ENCODE measurements around the gene ADAM8. TPM values are rescaled to one million over a fixed set of nuclear protein-coding genes. Genes with fewer than 3 reads are reported as not detected.
"Not testable (repeated sequence)": the region's sequence is repeated elsewhere in the genome, so short reads cannot be mapped to it uniquely, and the experiment has no call there.

Gene ADAM8
- total RNA-seq: 0.22 and 0.40 TPM in 2 replicates

GRCh38 chr10:133276435-133277201, at the start of gene ADAM8:
ADAM8 (minus strand) TSS chr10:133276868; CDS start chr10:133276817, 51 bp downstream.
- DNase-seq (ENCODE audit: low read depth in 2 of 2): peak in 1 of 2 donors; percentile 22

- DNase-seq (ENCODE audit: low read depth in 2 of 2): no peak
Measured at GRCh38 chr10:133326223-133326551, 49.5 kb upstream of the ADAM8 start.

DNA sequence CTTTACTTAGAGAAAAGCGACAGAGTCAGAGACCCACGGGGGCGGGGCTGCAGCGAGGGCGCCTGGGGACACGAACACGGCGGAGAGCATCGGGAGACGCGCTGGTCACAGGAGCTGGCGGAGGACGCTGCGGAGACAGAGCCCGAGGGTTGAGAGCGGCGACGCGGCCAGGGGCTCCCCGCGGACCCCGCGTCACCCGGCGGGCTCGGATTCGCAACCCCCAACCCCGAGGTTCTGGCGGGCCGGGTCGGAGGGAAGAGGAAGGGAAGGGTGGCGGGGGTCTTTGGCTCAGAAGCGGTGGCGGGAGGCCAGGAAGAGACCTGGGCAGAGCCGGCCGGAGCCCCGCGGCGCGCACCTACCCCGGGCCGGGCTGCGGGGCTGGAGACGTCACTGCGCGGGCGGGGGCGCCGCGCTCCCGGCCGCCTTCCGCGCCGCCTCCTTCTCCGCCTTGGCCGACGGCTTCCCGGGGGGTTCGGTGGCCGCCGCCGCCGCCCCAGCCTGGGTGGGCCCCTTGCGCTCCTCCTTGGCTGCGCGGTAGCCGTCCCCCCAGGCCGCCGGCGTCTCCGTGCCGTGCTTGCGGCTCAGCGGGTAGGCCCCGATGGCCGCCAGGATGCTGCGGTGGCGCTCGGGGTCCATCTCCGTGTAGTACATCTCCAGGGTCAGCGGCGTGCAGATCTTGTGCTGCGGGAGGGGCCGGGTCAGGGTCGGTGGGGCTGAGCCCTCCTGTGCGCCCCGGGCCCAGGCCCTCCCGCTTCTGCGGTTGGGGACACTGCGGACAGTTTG, 49.0 kb upstream of the ADAM8 start:
- no peak for DNase-seq (ENCODE audit: low read depth in 2 of 2)

GRCh38 chr10:133324857-133325260, 48.2 kb upstream of the ADAM8 start:
- no peak for DNase-seq (ENCODE audit: low read depth in 2 of 2)

GRCh38 chr10:133324198-133324792, 47.6 kb upstream of the ADAM8 start:
- DNase-seq (ENCODE audit: low read depth in 2 of 2): peak; percentile 27 to 66

DNA sequence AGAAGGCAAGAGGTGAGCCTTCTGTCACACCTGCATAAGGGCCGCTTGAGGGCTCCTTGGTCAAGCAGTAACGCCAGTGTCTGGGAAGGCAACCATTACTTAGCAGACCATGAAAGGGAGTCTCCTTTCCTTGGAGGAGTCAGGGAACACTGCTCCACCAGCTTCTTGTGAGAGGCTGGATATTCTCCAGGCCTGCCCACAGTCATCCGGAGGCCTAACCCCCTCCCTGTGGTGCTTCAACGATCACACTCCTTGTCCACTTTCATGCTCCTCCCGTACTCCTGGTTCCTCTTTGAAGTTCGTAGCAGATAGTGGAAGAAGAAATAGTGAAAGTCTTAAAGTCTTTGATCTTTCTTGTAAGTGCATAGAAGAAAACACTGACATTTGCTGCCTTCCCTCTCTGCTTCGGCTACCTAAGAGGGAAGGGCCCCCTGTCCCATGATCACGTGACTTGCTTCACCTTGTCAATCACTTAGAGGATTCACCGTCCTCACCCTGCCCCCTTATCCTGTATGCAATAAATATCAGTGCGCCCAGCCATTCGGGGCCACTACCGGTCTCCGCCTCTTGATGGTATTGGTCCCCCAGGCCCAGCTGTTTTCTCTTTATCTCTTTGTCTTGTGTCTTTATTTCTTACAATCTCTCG, 45.5 kb upstream of the ADAM8 start:
- not testable (repeated sequence) for DNase-seq (ENCODE audit: low read depth in 2 of 2)

GRCh38 chr10:133320852-133321422, 44.3 kb upstream of the ADAM8 start:
- not testable (repeated sequence) for DNase-seq (ENCODE audit: low read depth in 2 of 2)

DNA sequence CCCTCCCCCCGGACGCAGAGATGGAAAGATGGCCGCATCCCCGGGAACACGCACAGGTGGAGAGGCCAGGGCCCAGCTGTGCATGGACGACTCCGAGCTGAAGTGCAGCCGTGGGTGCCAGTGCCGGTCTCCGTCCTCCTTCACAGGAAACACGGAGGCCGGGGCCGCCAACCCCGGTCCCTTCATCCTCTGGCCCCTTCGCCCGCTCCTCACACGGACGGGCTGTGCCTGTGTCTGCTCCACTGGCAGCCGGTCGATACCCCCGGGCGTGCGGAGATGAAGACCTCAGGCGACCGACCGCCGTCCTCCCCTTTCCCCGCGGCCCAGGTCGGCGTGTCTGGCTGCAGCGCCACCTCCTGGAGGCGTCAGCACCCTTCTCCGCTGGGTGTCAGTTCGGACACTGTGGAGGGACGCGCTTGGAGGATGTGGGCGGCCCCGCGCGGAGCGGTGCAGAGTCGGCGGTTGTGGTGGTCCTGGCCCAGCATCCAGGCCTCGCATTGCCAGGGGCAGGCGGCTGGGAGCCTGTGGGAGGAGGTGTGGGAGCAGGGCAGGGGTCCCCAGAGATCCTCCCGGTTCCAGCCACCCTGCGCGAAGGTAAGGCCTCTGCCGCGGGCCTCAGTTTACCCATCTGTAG, 41.9 kb upstream of the ADAM8 start:
- DNase-seq (ENCODE audit: low read depth in 2 of 2): peak; percentile 59 to 64

GRCh38 chr10:133316732-133317131, 40.1 kb upstream of the ADAM8 start:
- DNase-seq (ENCODE audit: low read depth in 2 of 2): no peak

DNA sequence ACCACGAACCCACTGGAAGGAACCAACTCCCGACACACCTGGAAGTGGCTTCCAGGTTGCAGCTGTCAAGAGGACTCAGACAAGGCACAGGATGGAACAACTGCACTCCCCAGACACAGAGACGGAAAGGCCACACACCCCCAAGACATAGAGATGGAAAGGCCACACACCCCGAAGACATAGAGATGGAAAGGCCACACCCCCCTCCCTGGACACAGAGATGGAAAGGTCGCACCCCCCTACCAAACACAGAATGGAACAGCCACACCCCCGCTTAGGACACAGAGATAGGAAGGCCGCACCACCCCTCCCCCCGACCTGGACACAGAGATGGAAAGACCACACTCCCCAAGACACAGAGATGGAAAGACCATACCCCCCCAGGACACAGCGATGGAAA, 39.6 kb upstream of the ADAM8 start:
- no peak for DNase-seq (ENCODE audit: low read depth in 2 of 2)

GRCh38 chr10:133315847-133316246, 39.2 kb upstream of the ADAM8 start:
- DNase-seq (ENCODE audit: low read depth in 2 of 2): no peak

- DNase-seq (ENCODE audit: low read depth in 2 of 2): no peak
Measured at GRCh38 chr10:133314911-133315310, 38.2 kb upstream of the ADAM8 start.

DNA sequence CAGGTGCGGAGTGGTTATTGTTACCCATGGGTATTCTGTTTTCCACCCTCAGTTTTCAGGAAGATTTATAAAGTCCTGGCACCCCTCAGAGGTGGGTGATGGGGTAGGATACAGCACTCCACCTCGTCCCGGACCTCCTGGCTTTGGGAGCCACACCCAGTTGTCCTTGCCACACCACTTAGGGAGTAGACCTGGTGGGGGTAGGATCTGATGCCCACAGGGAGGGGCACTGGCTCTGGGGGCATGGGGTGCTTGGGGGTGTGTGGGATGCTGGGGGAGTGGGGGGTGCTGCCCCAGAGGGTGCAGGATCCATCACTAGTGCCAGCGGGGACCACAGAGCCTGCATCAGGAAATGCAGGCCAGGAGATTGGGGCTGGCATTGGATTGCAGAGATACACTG, 36.5 kb upstream of the ADAM8 start:
- DNase-seq (ENCODE audit: low read depth in 2 of 2): no peak

DNA sequence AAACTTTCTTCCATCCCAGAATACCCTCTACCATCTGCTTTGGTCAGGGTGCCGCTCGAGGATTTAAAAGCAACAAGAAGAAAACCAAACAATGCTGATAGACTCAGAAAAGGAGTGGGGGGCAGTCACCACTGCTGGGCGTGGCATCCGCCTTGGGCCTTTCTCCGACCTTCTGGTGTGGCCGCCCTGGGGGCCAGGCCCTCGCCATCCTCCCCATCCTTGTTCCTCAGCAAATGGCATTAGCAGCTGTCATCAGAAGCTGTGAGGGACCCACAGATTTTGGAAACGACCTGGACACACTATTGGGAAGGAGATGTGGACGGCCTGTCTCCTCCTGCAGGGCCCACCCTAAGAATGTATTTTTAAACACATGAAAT, 36.1 kb upstream of the ADAM8 start:
- no peak for DNase-seq (ENCODE audit: low read depth in 2 of 2)

DNA sequence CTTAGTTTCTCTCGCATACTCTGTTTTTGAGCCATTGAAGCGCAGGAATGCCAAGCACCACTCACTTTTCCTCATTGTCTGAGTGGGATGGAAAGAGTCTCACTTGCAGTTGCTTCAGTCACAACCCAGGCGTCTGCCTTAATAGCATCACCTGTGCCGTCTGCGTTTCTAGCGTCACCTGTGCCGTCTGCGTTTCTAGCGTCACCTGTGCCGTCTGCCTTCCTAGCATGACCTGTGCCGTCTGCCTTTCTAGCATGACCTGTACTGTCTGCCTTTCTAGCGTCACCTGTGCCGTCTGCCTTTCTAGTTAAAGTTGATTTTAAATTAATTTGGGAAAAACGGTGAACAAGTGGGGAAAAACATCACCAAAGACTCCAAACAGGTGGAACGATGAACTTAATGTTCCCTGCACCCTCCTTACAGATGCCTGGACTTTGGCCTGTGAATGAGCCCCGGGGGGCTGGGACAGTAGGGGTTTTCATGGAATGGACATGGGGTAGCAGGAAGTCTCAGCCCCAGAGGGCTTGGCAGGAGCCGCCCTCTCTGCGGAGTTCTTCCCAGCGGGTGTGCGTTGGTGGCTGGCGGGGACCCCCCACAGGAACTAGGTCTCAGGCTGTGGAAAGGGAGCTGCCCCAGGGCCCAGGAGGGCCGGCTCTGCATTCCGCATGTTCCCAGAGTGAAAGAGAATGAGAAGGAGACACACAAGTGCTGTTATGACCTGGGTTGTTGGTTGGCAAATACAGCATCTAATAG, 35.5 kb upstream of the ADAM8 start:
- DNase-seq (ENCODE audit: low read depth in 2 of 2): no peak

- DNase-seq (ENCODE audit: low read depth in 2 of 2): no peak
Measured at GRCh38 chr10:133311570-133311969, 34.9 kb upstream of the ADAM8 start.

DNA sequence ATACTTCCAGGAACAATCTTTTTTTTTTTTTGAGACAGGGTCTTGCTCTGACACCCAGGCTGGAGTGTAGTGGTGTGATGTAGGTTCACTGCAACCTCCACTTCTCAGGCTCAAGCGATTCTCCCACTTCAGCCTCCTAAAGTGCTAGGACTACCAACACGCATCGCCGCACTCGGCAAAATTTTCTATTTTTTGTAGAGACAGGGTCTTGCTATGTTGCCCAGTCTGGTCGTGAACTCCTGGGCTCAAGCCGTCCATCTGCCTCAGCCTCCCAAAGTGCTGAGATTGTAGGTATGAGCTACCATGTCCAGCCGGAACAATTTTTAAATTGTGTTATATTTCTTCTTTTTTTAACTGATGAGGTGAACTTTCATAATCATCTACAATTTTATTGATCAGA, 34.1 kb upstream of the ADAM8 start:
- no peak for DNase-seq (ENCODE audit: low read depth in 2 of 2)

DNA sequence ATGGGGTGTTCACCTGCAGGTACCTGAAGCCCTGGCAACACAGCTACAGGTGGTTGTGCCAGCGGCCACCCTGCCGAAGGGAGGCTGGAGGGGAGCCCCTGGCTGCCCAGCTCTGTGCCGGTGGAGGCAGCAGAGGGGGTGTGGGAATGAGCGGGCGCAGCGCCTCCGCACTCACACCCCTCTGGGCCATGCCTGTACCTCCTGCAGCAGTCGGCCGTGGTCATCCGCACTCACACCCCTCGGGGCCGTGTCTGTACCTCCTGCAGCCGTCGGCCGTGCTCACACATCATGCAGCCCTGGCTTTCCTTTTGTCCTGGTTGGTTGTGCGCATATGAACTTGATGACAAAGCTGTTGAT, 33.7 kb upstream of the ADAM8 start:
- no peak for DNase-seq (ENCODE audit: low read depth in 2 of 2)

GRCh38 chr10:133309720-133310398, 33.2 kb upstream of the ADAM8 start:
- no peak for DNase-seq (ENCODE audit: low read depth in 2 of 2)

GRCh38 chr10:133309100-133309719, 32.5 kb upstream of the ADAM8 start:
- DNase-seq (ENCODE audit: low read depth in 2 of 2): peak; percentile 93 to 97
